ENCODE measurements around the gene NUDT17.
A peak's percentile ranks its signal among the peaks of the same experiment; 100 is the strongest.

NUDT17 gene

DNA sequence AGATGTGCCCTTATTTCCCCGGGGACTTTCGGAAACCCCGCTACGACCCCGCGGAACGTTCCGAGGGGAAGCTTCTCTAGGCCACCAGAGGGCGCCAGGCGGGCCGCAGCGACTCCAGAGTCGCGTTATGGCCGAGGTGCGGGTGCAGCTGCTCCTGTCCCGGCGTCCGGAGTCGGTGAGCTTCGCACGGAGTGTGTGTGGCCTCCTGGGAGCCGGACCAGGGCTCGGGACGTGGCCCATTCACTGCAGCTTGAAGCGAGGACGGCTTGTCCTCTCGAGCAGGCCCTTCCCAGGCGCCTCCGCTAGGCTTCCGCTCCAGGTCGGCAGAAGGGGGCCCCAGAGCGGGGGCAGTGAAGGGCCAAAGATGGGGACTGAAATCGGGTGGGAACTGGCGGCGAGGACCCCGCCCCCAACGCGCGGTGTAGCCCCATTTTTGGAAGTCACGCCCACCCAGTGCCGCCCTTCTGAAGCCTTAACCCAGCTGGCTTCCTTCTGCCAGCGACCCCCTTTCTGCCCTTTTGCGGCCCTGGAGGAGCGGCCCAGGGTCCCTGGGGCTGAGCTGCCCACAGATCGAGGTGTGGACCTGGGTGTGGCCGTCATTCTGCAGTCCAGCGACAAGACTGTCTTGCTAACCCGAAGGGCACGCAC, at the start of gene NUDT17 (continued):
- TF ChIP-seq ZNF837 (tag by site-specific recombination; IDR thresholded peaks at IDR 0.05) (no peak), ZNF585B (tag by site-specific recombination; IDR thresholded peaks at IDR 0.05) (no peak), ZBTB21 (tag by site-specific recombination; IDR thresholded peaks at IDR 0.05) (no peak; the same call in 1 of the 2 replicates), ZNF701 (tag by site-specific recombination; IDR thresholded peaks at IDR 0.05) (no peak), ZNF155 (tag by site-specific recombination; IDR thresholded peaks at IDR 0.05) (no peak), OVOL3 (tag by site-specific recombination; IDR thresholded peaks at IDR 0.05) (no peak), ZNF544 (tag by site-specific recombination; IDR thresholded peaks at IDR 0.05) (no peak), ZFP41 (tag by site-specific recombination; IDR thresholded peaks at IDR 0.05; ENCODE audit: borderline replicate concordance) (no peak), PRDM1 (tag by site-specific recombination; IDR thresholded peaks at IDR 0.05) (no peak), MEIS1 (CRISPR knock-in tag; IDR thresholded peaks at IDR 0.05; ENCODE audit: borderline replicate concordance) (no peak), ZEB2 (tag by site-specific recombination; IDR thresholded peaks at IDR 0.05) (peak; percentile 76; the same call in 1 of the 2 replicates), ZNF391 (tag by site-specific recombination; IDR thresholded peaks at IDR 0.05; ENCODE audit: borderline replicate concordance, low read depth) (no peak), BCL11B (tag by site-specific recombination; IDR thresholded peaks at IDR 0.05; ENCODE audit: low read depth) (no peak; the same call in 1 of the 2 replicates), ZNF24 (tag by site-specific recombination; IDR thresholded peaks at IDR 0.05) (no peak), ZBTB8A (tag by site-specific recombination; IDR thresholded peaks at IDR 0.05) (peak; percentile 78), ZNF202 (tag by site-specific recombination; IDR thresholded peaks at IDR 0.05; ENCODE audit: borderline replicate concordance) (no peak), ZNF555 (tag by site-specific recombination; conservative IDR thresholded peaks at IDR 0.05) (no peak), ZNF707 (tag by site-specific recombination; IDR thresholded peaks at IDR 0.05) (no peak), ZNF433 (tag by site-specific recombination; IDR thresholded peaks at IDR 0.05; ENCODE audit: low read depth) (no peak), ZNF184 (tag by site-specific recombination; IDR thresholded peaks at IDR 0.05) (no peak), ZNF571 (tag by site-specific recombination; IDR thresholded peaks at IDR 0.05) (no peak), ZNF624 (tag by site-specific recombination; IDR thresholded peaks at IDR 0.05) (no peak), ZNF596 (tag by site-specific recombination; IDR thresholded peaks at IDR 0.05) (no peak), EGR2 (tag by site-specific recombination; IDR thresholded peaks at IDR 0.05; ENCODE audit: low read depth) (peak; percentile 20; the same call in 1 of the 2 replicates)
- TF ChIP-seq, protein P1, sequence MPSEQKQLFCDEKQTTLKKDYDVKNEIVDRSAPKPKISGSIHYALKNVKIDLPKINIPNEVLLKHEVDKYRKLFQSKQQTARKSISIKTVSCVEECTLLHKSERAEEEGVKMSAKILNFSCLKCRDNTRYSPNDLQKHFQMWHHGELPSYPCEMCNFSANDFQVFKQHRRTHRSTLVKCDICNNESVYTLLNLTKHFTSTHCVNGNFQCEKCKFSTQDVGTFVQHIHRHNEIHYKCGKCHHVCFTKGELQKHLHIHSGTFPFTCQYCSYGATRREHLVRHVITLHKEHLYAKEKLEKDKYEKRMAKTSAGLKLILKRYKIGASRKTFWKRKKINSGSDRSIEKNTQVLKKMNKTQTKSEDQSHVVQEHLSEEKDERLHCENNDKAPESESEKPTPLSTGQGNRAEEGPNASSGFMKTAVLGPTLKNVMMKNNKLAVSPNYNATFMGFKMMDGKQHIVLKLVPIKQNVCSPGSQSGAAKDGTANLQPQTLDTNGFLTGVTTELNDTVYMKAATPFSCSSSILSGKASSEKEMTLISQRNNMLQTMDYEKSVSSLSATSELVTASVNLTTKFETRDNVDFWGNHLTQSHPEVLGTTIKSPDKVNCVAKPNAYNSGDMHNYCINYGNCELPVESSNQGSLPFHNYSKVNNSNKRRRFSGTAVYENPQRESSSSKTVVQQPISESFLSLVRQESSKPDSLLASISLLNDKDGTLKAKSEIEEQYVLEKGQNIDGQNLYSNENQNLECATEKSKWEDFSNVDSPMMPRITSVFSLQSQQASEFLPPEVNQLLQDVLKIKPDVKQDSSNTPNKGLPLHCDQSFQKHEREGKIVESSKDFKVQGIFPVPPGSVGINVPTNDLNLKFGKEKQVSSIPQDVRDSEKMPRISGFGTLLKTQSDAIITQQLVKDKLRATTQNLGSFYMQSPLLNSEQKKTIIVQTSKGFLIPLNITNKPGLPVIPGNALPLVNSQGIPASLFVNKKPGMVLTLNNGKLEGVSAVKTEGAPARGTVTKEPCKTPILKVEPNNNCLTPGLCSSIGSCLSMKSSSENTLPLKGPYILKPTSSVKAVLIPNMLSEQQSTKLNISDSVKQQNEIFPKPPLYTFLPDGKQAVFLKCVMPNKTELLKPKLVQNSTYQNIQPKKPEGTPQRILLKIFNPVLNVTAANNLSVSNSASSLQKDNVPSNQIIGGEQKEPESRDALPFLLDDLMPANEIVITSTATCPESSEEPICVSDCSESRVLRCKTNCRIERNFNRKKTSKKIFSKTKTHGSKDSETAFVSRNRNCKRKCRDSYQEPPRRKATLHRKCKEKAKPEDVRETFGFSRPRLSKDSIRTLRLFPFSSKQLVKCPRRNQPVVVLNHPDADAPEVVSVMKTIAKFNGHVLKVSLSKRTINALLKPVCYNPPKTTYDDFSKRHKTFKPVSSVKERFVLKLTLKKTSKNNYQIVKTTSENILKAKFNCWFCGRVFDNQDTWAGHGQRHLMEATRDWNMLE (tag by site-specific recombination; conservative IDR thresholded peaks at IDR 0.05; ENCODE audit: low read depth), result no peak
- TF ChIP-seq, protein P2, sequence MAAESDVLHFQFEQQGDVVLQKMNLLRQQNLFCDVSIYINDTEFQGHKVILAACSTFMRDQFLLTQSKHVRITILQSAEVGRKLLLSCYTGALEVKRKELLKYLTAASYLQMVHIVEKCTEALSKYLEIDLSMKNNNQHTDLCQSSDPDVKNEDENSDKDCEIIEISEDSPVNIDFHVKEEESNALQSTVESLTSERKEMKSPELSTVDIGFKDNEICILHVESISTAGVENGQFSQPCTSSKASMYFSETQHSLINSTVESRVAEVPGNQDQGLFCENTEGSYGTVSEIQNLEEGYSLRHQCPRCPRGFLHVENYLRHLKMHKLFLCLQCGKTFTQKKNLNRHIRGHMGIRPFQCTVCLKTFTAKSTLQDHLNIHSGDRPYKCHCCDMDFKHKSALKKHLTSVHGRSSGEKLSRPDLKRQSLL (tag by site-specific recombination; IDR thresholded peaks at IDR 0.05), result 0 out of 2 replicates have a peak, but pooled peaks have one; percentile 34
- TF ChIP-seq, protein P3, sequence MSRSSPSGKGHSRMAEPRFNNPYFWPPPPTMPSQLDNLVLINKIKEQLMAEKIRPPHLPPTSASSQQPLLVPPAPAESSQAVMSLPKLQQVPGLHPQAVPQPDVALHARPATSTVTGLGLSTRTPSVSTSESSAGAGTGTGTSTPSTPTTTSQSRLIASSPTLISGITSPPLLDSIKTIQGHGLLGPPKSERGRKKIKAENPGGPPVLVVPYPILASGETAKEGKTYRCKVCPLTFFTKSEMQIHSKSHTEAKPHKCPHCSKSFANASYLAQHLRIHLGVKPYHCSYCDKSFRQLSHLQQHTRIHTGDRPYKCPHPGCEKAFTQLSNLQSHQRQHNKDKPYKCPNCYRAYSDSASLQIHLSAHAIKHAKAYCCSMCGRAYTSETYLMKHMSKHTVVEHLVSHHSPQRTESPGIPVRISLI (tag by site-specific recombination; IDR thresholded peaks at IDR 0.05), result no peak
- TF ChIP-seq, protein P4, sequence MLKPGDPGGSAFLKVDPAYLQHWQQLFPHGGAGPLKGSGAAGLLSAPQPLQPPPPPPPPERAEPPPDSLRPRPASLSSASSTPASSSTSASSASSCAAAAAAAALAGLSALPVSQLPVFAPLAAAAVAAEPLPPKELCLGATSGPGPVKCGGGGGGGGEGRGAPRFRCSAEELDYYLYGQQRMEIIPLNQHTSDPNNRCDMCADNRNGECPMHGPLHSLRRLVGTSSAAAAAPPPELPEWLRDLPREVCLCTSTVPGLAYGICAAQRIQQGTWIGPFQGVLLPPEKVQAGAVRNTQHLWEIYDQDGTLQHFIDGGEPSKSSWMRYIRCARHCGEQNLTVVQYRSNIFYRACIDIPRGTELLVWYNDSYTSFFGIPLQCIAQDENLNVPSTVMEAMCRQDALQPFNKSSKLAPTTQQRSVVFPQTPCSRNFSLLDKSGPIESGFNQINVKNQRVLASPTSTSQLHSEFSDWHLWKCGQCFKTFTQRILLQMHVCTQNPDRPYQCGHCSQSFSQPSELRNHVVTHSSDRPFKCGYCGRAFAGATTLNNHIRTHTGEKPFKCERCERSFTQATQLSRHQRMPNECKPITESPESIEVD (tag by site-specific recombination; IDR thresholded peaks at IDR 0.05), result no peak
- TF ChIP-seq, protein P5, sequence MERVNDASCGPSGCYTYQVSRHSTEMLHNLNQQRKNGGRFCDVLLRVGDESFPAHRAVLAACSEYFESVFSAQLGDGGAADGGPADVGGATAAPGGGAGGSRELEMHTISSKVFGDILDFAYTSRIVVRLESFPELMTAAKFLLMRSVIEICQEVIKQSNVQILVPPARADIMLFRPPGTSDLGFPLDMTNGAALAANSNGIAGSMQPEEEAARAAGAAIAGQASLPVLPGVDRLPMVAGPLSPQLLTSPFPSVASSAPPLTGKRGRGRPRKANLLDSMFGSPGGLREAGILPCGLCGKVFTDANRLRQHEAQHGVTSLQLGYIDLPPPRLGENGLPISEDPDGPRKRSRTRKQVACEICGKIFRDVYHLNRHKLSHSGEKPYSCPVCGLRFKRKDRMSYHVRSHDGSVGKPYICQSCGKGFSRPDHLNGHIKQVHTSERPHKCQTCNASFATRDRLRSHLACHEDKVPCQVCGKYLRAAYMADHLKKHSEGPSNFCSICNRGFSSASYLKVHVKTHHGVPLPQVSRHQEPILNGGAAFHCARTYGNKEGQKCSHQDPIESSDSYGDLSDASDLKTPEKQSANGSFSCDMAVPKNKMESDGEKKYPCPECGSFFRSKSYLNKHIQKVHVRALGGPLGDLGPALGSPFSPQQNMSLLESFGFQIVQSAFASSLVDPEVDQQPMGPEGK (tag by site-specific recombination; IDR thresholded peaks at IDR 0.05), result peak; percentile 80
